Breast epithelium (tissue), 4 donors: ENCODE results near the gene SNCAIP. TPM values are rescaled to one million over a fixed set of nuclear protein-coding genes. Genes with fewer than 3 reads are reported as not detected.

ENCODE experiments used
- DNase-seq, 2 donors: peaks; one replicate each; pipeline ENCODE4 v3.0.0-alpha.2; 2019; ENCODE audit warnings: low spot score in 2 of 2
- H3K27ac ChIP-seq, 2 donors: fragments of 200-600 bp; sonication (generic) in 1 of 2; one replicate each; pipeline ENCODE4 v1.5.1; 2016 to 2019; ENCODE audit warnings: mild to moderate bottlenecking in 1 of 2
- H3K27me3 ChIP-seq, 2 donors: fragments of 200-600 bp; sonication (generic) in 1 of 2; one replicate each; pipeline versions ENCODE4 v1.5.1 to v1.6.0; 2017 to 2019; ENCODE audit warnings: control low read depth in 1 of 2, mild to moderate bottlenecking in 1 of 2
- H3K36me3 ChIP-seq: fragments of 200-600 bp; one replicate; pipeline ENCODE4 v1.5.1; 2019
- H3K4me1 ChIP-seq, 2 donors: fragments of 200-600 bp; sonication (generic); one replicate each; pipeline ENCODE4 v1.5.1; 2016 to 2019; ENCODE audit warnings: control low read depth in 1 of 2
- H3K4me3 ChIP-seq, 3 donors: fragments of 200-600 bp; sonication (generic); 1 replicate in 2 of 3; 2 replicates in 1 of 3; pipeline ENCODE4 v1.5.1; 2016 to 2019; ENCODE audit warnings: mild to moderate bottlenecking in 3 of 3, moderate library complexity in 2 of 3
- H3K9me3 ChIP-seq, 2 donors: fragments of 200-600 bp; sonication (generic) in 1 of 2; one replicate each; pipeline ENCODE4 v1.5.1; 2016 to 2019; ENCODE audit warnings: control low read depth in 1 of 2
- POLR2A ChIP-seq: fragments of 450-650 bp; IDR thresholded peaks from one replicate; pipeline ENCODE4 v1.6.1; 2016; ENCODE audit warnings: antibody characterized with exemption, mild to moderate bottlenecking, moderate library complexity
- POLR2AphosphoS5 ChIP-seq, 3 donors: sonication (generic); formaldehyde crosslinking; IDR thresholded peaks; one replicate each; pipeline ENCODE4 v1.6.1; 2017; ENCODE audit warnings: antibody characterized with exemption in 3 of 3
- intact Hi-C: fragments of 100-400 bp; cut with DNase I; formaldehyde crosslinking; loops from one replicate; pipeline ENCODE4 v1.15.1; 2023; ENCODE audit warnings: low total_unique reads
- total RNA-seq, 3 donors: library from RNA; depleted of rRNA; stranded (reverse); fragments of >200 nt; gene quantifications; one replicate each; pipeline ENCODE4 v1.1.0, GENCODE V29; 2016
- TF ChIP-seq, protein P1 (sequence below), 3 donors: fragments of 450-650 bp; IDR thresholded peaks; one replicate each; pipeline ENCODE4 v1.5.1; 2016 to 2017; ENCODE audit warnings: antibody characterized with exemption in 3 of 3, mild to moderate bottlenecking in 3 of 3, moderate library complexity in 3 of 3

Gene SNCAIP
- total RNA-seq: 10 to 100 TPM in 2 of 3 donors, 1 to 10 TPM in 1; 9.8 to 15.4 (median 10.9) TPM

DNA sequence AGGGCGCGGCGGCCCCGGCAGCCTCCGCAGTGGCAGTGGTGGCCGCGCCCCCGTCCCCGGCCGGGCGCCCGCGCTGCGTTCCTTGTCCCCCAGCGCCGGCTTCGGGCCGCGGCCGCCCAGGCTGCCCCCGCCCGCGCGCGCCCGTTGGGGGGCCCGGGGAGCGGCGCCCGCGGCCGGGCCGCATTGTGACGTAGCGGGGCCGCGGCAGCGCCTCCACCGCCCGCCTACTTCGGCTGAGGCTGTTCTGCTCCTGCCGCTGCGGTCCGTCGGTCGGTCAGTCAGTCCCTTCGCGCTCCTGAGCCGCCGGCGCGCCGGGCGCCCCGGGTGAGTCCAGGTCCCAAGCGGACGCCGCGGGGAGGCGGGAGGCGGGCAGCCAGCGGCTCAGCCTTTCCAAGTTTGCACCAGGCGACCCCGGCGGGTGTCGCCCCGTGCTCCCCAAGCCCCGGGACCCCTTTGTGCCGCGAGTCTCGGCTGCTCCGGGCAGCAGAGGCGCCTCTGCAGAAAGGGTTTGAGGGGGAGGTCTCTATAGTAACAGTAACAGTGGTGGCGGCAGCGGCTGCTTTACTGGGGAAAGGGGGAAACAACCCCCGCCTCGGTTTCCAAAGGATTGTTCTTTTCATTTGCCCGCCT, at the start of gene SNCAIP:
TSS of gene SNCAIP (plus strand) at position 277 of the 630 bp plus-strand sequence. CDS start 78,898 bp downstream, outside the sequence.
- no peaks in the 10 kb centered on the region for H3K4me1 ChIP-seq
- TF ChIP-seq POLR2A (no peak), POLR2AphosphoS5 (IDR thresholded peaks at IDR 0.05) (no peak)
- TF ChIP-seq, protein P1, sequence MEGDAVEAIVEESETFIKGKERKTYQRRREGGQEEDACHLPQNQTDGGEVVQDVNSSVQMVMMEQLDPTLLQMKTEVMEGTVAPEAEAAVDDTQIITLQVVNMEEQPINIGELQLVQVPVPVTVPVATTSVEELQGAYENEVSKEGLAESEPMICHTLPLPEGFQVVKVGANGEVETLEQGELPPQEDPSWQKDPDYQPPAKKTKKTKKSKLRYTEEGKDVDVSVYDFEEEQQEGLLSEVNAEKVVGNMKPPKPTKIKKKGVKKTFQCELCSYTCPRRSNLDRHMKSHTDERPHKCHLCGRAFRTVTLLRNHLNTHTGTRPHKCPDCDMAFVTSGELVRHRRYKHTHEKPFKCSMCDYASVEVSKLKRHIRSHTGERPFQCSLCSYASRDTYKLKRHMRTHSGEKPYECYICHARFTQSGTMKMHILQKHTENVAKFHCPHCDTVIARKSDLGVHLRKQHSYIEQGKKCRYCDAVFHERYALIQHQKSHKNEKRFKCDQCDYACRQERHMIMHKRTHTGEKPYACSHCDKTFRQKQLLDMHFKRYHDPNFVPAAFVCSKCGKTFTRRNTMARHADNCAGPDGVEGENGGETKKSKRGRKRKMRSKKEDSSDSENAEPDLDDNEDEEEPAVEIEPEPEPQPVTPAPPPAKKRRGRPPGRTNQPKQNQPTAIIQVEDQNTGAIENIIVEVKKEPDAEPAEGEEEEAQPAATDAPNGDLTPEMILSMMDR (IDR thresholded peaks at IDR 0.05): no peak
- no peaks in the 10 kb centered on the region for H3K36me3 ChIP-seq
- peak within 1 kb of the TSS; percentile 60 to 84 (median 70) for H3K4me3 ChIP-seq
- H3K27ac ChIP-seq: peak within 1 kb of the TSS; percentile 61 to 76
- no peak for DNase-seq
- no peaks in the 10 kb centered on the region for H3K9me3 ChIP-seq
- intact Hi-C loops: no loop called here
- H3K27me3 ChIP-seq: peaks cover 0 to 8% of the 10 kb centered on the region in 2 donors

DNA sequence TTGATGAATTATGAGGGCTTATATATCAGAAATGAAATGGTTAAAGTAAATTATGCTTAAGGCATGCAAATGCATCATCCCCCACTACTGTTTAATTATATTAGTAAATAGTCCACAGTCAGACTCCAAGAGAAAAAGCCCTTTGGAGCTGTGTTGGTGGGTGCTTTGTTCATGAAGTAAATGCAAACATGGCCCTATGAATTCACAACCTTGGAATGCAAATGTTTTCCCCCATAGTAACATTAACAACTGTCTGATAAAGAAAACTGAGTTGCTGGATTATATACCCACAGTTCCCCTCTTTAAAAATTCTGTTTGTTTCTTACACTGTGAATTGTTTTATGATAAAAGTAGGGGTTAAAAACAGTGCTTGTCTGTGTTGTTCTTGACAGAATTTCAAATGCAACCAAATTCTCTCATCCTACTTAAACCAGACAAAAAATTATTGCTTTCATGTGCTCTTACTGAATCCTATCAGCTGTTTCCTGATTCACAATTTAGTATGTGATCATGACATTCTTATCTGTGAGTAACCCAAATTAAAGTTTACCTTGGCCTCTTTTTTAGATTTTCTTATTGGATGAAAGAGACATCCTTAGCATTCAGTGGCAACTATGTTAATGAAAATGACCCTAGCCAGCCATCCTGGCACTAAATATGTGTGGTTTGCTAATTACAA, 48.5 kb upstream of the SNCAIP start:
- Histone ChIP-seq H3K9me3 (no peaks in the 10 kb centered on the region), H3K27ac (no peak overlapping the region), H3K4me3 (no peak overlapping the region), H3K27me3 (no peaks in the 10 kb centered on the region), H3K4me1 (no peaks in the 10 kb centered on the region), H3K36me3 (no peaks in the 10 kb centered on the region)
- no peak for DNase-seq
- intact Hi-C loops: no loop called here
- TF ChIP-seq, protein P1 (IDR thresholded peaks at IDR 0.05): no peak
- TF ChIP-seq POLR2AphosphoS5 (IDR thresholded peaks at IDR 0.05): no peak
- TF ChIP-seq POLR2A: no peak

DNA sequence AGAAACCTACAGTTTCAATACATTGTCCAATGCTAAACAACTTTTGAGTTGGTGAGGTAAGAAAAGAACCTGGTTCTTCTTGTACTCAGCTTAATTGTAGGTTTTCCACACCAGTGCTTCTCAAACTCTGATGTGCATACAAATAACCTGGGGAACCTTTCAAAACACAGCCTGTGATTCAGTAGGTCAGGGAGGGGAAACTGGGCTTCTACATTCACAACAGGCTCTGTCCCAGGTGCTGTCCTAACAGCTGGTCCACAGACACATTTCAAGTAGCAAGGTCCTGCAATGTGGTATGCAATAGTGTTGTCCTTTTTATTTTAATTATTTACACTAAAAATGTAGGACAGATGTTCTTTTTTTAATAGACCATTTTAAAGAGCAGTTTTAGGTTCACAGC, 47.4 kb upstream of the SNCAIP start:
- no peaks in the 10 kb centered on the region for H3K9me3 ChIP-seq
- no peaks in the 10 kb centered on the region for H3K27me3 ChIP-seq
- no peaks in the 10 kb centered on the region for H3K4me1 ChIP-seq
- intact Hi-C loops: no loop called here
- no peaks in the 10 kb centered on the region for H3K36me3 ChIP-seq
- DNase-seq: no peak
- no peak for TF ChIP-seq POLR2A
- TF ChIP-seq, protein P1 (IDR thresholded peaks at IDR 0.05): no peak
- H3K27ac ChIP-seq: no peak overlapping the region
- H3K4me3 ChIP-seq: no peak overlapping the region

DNA sequence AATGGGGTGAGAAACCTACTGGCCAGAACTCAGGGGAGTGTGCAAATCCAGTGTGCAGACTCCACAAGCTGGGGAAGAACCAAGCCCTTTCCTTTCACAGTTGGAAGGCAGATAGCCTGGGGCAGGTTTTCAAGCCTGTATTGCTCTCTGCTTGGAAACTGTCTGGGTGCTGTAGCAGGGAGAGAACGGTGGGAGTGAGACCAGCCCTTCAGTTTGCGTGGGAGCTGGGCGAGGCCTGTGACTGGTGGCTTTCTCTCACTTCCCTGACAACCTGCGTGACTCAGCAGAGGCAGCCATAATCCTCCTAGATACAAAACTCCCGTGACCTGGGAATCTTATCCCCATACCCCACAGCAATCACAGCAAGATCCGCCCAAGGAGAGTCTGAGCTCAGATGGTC, 44.9 kb upstream of the SNCAIP start:
- Histone ChIP-seq H3K9me3 (no peaks in the 10 kb centered on the region), H3K4me1 (no peaks in the 10 kb centered on the region), H3K27ac (no peak overlapping the region), H3K27me3 (no peaks in the 10 kb centered on the region), H3K4me3 (no peak overlapping the region), H3K36me3 (no peaks in the 10 kb centered on the region)
- TF ChIP-seq, protein P1 (IDR thresholded peaks at IDR 0.05): no peak
- TF ChIP-seq POLR2AphosphoS5 (IDR thresholded peaks at IDR 0.05) (no peak), POLR2A (no peak)
- intact Hi-C loops: no loop called here
- DNase-seq: no peak

DNA sequence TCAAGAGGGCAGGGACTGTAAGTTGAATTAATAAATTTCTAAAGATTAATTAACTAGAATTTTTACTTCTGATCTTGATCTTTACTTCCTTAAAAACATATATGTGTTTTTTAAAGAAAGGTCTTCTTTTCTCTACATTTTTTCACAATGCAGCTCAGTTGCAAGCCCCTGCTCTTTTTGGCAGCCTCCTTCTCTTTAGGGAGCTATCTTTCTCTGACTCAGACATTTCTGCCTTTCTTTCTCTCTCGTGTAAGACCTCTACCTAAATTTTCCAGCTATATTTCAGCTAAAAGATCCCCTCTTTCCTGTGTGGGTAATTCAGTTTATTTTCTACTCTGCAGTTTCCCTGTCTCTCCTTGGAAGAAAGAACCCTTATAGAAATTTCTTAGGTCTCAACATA, 38.3 kb upstream of the SNCAIP start:
- DNase-seq: no peak
- TF ChIP-seq, protein P1 (IDR thresholded peaks at IDR 0.05): no peak
- TF ChIP-seq POLR2A: no peak
- no peak for TF ChIP-seq POLR2AphosphoS5 (IDR thresholded peaks at IDR 0.05)
- Histone ChIP-seq H3K9me3 (no peaks in the 10 kb centered on the region), H3K36me3 (no peaks in the 10 kb centered on the region), H3K27ac (no peak overlapping the region), H3K4me3 (no peak overlapping the region), H3K4me1 (no peaks in the 10 kb centered on the region), H3K27me3 (no peaks in the 10 kb centered on the region)
- intact Hi-C loops: no loop called here
